ENCODE results near the gene MPST. TPM values are rescaled to one million over a fixed set of nuclear protein-coding genes. Genes with fewer than 3 reads are reported as not detected.

Gene MPST
- total RNA-seq, 6 experiments from 2014 or later, result 24.9 to 35.5 (median 27.5) TPM

- Mint-ChIP-seq H3K4me3 (no peak overlapping the region), H3K36me3 (ENCODE audit: low read depth) (peaks cover 5% of the 10 kb centered on the region; the same call in 1 of the 2 replicates), H3K4me1 (ENCODE audit: low read depth) (no peaks in the 10 kb centered on the region), H3K9me3 (no peaks in the 10 kb centered on the region), H3K27me3 (ENCODE audit: insufficient read depth) (peaks cover 13% of the 10 kb centered on the region), H3K27ac (no peak overlapping the region)
- TF ChIP-seq CTCF (IDR thresholded peaks at IDR 0.05), result no peak
- no peak for DNase-seq
Observed at GRCh38 chr22:37063431-37064420, 44.2 kb downstream of the MPST start.

GRCh38 chr22:37064553-37064952 is 45.0 kb downstream of the MPST start:
- H3K27me3 Mint-ChIP-seq (ENCODE audit: insufficient read depth), result peaks cover 15% of the 10 kb centered on the region
- no peaks in the 10 kb centered on the region for H3K9me3 Mint-ChIP-seq
- DNase-seq, result no peak
- TF ChIP-seq CTCF (IDR thresholded peaks at IDR 0.05), result no peak
- no peaks in the 10 kb centered on the region for H3K4me1 Mint-ChIP-seq (ENCODE audit: low read depth)
- H3K27ac Mint-ChIP-seq, result no peak overlapping the region
- H3K4me3 Mint-ChIP-seq, result no peak overlapping the region
- peaks cover 5% of the 10 kb centered on the region; the same call in 1 of the 2 replicates for H3K36me3 Mint-ChIP-seq (ENCODE audit: low read depth)

GRCh38 chr22:37065180-37065579 is 45.6 kb downstream of the MPST start:
- H3K27ac Mint-ChIP-seq, result no peak overlapping the region
- no peak for DNase-seq
- no peaks in the 10 kb centered on the region for H3K9me3 Mint-ChIP-seq
- no peak overlapping the region for H3K4me3 Mint-ChIP-seq
- no peaks in the 10 kb centered on the region for H3K4me1 Mint-ChIP-seq (ENCODE audit: low read depth)
- TF ChIP-seq CTCF (IDR thresholded peaks at IDR 0.05), result no peak
- peaks cover 5% of the 10 kb centered on the region; the same call in 1 of the 2 replicates for H3K36me3 Mint-ChIP-seq (ENCODE audit: low read depth)
- peaks cover 17% of the 10 kb centered on the region for H3K27me3 Mint-ChIP-seq (ENCODE audit: insufficient read depth)

GRCh38 chr22:37065961-37066360 is 46.4 kb downstream of the MPST start:
- Mint-ChIP-seq H3K9me3 (no peaks in the 10 kb centered on the region), H3K27ac (no peak overlapping the region), H3K4me1 (ENCODE audit: low read depth) (no peaks in the 10 kb centered on the region), H3K36me3 (ENCODE audit: low read depth) (peaks cover 5% of the 10 kb centered on the region; the same call in 1 of the 2 replicates), H3K4me3 (no peak overlapping the region), H3K27me3 (ENCODE audit: insufficient read depth) (peaks cover 18% of the 10 kb centered on the region)
- no peak for TF ChIP-seq CTCF (IDR thresholded peaks at IDR 0.05)
- DNase-seq, result no peak

- no peaks in the 10 kb centered on the region for H3K4me1 Mint-ChIP-seq (ENCODE audit: low read depth)
- DNase-seq, result no peak
- peaks cover 5% of the 10 kb centered on the region; the same call in 1 of the 2 replicates for H3K36me3 Mint-ChIP-seq (ENCODE audit: low read depth)
- TF ChIP-seq CTCF (IDR thresholded peaks at IDR 0.05), result no peak
- H3K4me3 Mint-ChIP-seq, result no peak overlapping the region
- H3K27ac Mint-ChIP-seq, result no peak overlapping the region
- no peaks in the 10 kb centered on the region for H3K9me3 Mint-ChIP-seq
- H3K27me3 Mint-ChIP-seq (ENCODE audit: insufficient read depth), result peaks cover 20% of the 10 kb centered on the region
Observed at GRCh38 chr22:37067428-37067827, 47.9 kb downstream of the MPST start.

Measured in HFFc6 (cell line).